IPS-NIHi7 (cell line): Measurements from ENCODE around the gene CLASP1.
"Not testable (repeated sequence)": the region's sequence is repeated elsewhere in the genome, so short reads cannot be mapped to it uniquely, and the experiment has no call there.

Experiments used
- DNase-seq: peaks from one replicate; pipeline ENCODE4 v3.0.0; 2012; ENCODE audit warnings: mixed read lengths; ENCODE audit errors: extremely low spot score

The CLASP1 gene

GRCh38 chr2:121662656-121663055 lies 13.4 kb upstream of the CLASP1 start:
- DNase-seq, result no peak

DNA sequence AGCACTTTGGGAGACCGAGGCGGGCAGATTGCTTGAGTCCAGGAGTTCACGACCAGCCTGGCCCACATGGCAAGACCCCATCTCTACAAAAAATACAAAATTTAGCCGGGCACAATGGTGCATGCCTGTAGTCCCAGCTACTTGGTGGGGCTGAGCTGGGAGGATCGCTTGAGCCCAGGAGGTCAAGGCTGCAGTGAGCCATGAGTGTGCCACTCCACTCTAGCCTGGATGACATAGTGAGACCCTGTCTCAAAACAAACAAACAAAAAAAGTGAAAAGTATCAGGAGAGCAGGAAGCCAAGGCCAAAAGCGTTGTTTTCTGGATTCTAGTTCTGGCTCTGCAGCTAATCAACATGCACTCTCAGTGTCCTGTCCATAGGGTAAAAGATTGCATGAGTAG lies 10.7 kb upstream of the CLASP1 start:
- no peak for DNase-seq

- DNase-seq, result not testable (repeated sequence)
Observed at GRCh38 chr2:121658393-121658792, 9.1 kb upstream of the CLASP1 start.

- DNase-seq, result no peak
Observed at GRCh38 chr2:121653035-121653434, 3.8 kb upstream of the CLASP1 start.

GRCh38 chr2:121650315-121650930 lies 1.2 kb upstream of the CLASP1 start:
- DNase-seq, result no peak

DNA sequence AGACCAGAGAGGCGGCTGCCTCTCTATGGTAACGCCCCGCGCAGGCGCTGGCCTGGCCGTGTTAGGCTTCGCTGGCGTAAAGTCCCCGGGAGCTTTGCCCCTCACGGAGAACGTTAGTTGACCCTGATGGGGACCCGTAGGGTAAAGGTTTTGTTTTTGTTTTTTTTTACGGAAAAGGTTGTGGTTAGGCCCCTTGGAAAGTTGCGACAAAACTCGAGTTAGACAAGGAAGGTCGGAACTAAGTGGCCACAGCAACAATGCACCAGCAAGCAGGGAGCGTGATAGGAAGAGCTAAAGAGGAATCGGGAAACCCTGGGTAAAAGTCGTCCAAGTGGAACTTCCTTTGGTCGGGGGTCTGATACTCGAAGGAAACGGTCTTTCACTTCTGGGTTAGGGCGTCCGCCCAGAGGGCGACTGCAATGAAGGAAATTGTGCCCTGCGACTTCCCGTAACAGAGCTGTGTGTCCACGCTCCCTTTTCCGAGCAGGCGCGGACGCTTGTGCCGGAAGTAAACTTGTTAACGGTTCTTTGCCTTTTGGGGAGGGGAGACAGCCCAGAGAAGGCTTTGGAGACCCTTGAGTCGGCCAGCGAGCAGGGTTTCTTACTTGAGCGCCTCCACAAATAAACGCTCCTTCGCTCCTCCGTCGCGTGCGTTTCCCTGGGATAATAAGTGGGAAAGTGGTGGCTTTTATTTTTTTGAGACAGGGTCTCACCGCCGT lies 493 bp upstream of the CLASP1 start:
- peak; percentile 98 for DNase-seq

GRCh38 chr2:121648206-121649148 lies 785 bp downstream of the CLASP1 start:
- DNase-seq, result peak; percentile 37

DNA sequence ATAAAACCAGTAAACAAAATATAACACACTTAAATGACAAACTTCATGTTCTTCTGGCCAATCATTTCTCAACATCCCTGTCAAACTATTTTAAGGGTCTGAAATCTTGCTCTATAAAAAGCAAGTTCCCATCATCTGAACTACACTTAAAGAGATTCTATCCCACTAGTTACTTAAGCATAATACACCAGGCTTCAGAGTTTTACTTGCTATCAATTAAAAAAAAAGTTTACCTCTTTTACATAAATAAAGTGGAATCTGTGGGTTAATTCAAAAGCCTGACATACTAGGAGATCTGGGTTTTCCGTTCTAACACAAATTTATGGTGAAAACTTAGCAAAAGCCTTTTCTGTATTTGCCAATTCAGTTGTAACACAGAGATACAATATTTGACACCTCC lies 1.9 kb downstream of the CLASP1 start:
- no peak for DNase-seq

DNA sequence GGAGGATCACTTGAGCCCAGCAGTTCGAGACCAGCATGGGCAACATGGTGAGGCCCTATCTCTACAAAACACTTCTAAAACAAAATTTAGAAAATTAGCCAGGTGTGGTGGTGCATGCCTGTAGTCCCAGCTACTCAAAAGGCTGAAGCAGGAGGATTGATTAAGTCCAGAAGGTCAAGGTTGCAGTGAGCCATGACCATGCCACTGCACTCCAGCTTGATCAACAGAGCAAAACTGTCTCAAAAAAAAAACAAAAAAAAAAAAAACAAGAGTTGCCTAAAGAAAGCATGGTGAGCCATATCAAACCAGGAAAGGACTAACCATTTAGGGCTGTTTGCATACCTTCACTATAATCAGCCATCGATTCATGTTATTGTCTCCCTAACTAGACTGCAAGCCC lies 4.5 kb downstream of the CLASP1 start:
- DNase-seq, result no peak

DNA sequence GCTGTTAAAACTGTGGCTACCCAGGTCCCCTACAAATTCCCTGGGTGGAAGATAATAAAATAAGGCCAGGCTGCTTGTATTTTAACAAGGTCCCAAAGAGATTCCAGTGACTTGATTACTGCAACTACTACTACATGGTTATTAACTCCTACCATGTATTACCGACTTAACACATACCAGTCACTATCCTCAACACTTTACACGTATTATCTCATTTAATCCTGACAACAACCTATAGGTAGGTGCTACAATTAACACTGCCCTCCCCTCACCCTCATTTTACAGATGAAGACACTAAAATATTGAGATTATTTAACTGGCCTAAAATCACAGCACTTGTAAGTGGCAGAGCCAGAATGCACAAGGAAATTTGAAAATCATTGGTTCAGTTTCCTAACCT lies 5.4 kb downstream of the CLASP1 start:
- no peak for DNase-seq

GRCh38 chr2:121640380-121641316 lies 8.6 kb downstream of the CLASP1 start:
- DNase-seq, result no peak

GRCh38 chr2:121639846-121640245 lies 9.4 kb downstream of the CLASP1 start:
- DNase-seq, result not testable (repeated sequence)

GRCh38 chr2:121638333-121638732 lies 10.9 kb downstream of the CLASP1 start:
- DNase-seq, result no peak

- DNase-seq, result no peak
Observed at GRCh38 chr2:121635371-121635770, 13.9 kb downstream of the CLASP1 start.

DNA sequence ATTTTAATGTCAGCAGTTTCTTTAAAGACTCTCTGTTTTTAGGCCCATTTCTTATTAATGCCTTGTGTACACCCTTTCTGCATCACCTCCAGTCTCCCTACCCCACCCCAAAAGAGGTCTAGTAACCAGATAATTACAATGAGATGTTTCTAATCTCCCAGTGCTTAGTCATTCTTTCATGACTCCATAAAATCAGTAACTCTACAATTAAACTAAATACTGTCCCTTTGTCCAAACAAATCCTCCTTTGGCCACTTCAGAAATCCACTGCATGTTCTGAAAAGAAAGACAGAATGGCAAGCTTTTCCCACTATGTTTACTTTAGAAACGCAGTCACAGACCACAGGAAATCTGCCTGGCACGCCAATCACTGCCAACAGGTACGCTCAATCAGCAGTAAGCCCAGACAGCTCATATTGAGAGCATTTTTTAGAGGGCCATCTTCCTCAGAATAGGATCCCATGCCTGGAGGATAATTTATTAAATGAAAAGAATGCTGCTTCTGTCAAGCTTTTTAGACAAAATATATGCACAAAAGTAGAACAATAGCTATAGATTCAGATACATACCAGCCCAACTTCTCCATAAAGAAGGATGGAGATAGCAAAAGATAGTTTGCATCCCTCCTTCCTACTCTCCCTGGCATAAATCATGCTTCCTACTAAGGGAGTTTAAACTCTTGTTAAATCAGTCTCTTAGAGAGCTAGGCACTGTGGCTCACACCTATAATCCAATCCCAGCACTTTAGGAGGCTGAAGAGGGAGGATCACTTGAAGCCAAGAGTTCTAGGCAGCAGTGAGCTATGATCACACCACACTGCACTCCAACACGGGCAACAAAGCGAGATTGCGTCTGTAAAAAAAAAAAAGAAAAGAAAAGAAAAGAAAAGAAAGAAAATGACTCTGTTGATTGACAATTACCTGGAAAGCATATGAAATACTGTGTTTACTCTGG lies 14.6 kb downstream of the CLASP1 start:
- no peak for DNase-seq

DNA sequence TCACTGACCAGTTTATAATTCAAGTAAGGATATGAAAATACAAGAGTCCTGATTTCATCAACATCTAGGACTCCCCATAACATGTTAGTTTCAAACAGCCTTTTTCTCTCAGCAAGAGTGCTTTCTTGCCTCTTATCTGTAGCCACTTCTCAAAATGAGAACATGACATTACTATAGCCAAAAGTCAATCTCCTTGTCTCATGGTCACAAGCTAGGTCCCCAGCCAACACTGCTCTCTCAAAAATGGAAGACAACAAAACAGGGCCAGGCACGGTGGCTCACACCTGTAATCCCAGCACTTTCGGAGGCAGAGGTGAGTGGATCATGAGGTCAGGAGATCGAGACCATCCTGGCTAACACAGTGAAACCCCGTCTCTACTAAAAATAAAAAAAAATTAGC lies 15.8 kb downstream of the CLASP1 start:
- no peak for DNase-seq

GRCh38 chr2:121627525-121628050 lies 21.7 kb downstream of the CLASP1 start:
- DNase-seq, result no peak

- no peak for DNase-seq
Observed at GRCh38 chr2:121626777-121627524, 22.3 kb downstream of the CLASP1 start.

- DNase-seq, result no peak
Observed at GRCh38 chr2:121625953-121626352, 23.3 kb downstream of the CLASP1 start.
